DOHH2 (cell line): ENCODE measurements around the gene DCLK1.

Experiments
- H3F3A ChIP-seq: fragments of 200-600 bp; sonication (generic), shearing (Covaris generic); 2 replicates; pipeline ENCODE4 v1.6.0; 2016; ENCODE audit warnings: antibody characterized with exemption, mild to moderate bottlenecking; ENCODE audit not compliant: control insufficient read depth, insufficient read depth
- H3K27ac ChIP-seq: fragments of 200-600 bp; sonication (generic); 2 replicates; pipeline ENCODE4 v1.5.1; 2014; ENCODE audit warnings: low read depth, mild to moderate bottlenecking, low read length, moderate library complexity
- H3K27me3 ChIP-seq: fragments of 200-600 bp; sonication (generic); 2 replicates; pipeline ENCODE4 v1.6.1; 2014; ENCODE audit warnings: mild to moderate bottlenecking, low read length, mixed read lengths; ENCODE audit not compliant: control insufficient read depth
- H3K36me3 ChIP-seq: fragments of 200-600 bp; sonication (generic); 2 replicates; pipeline ENCODE4 v1.6.1; 2014; ENCODE audit warnings: mild to moderate bottlenecking, low read length, moderate library complexity, mixed read lengths; ENCODE audit not compliant: control insufficient read depth
- H3K4me1 ChIP-seq: fragments of 200-600 bp; sonication (generic); 2 replicates; pipeline ENCODE4 v1.6.1; 2014; ENCODE audit warnings: mild to moderate bottlenecking, low read length, mixed read lengths; ENCODE audit not compliant: control insufficient read depth
- H3K4me2 ChIP-seq: fragments of 200-600 bp; sonication (generic); 2 replicates; pipeline ENCODE4 v1.6.0; 2014; ENCODE audit warnings: mild to moderate bottlenecking, low read length, moderate library complexity
- H3K4me3 ChIP-seq: fragments of 200-600 bp; sonication (generic); 2 replicates; pipeline ENCODE4 v1.5.1; 2014; ENCODE audit warnings: mild to moderate bottlenecking, low read length, mixed read lengths
- H3K79me2 ChIP-seq: fragments of 200-600 bp; sonication (generic); 2 replicates; pipeline ENCODE4 v1.6.1; 2014; ENCODE audit warnings: mild to moderate bottlenecking, low read length, mixed read lengths; ENCODE audit not compliant: control insufficient read depth
- H3K9me2 ChIP-seq: fragments of 200-600 bp; sonication (generic); replicated peaks from 2 replicates; pipeline ENCODE4 v1.6.1; 2014; ENCODE audit warnings: mild to moderate bottlenecking, low read length, mixed read lengths; ENCODE audit not compliant: control insufficient read depth
- H3K9me3 ChIP-seq: fragments of 200-600 bp; sonication (generic); 2 replicates; pipeline ENCODE4 v1.6.1; 2014; ENCODE audit warnings: antibody characterized with exemption, low read length, mixed read lengths; ENCODE audit not compliant: control insufficient read depth, insufficient read depth
- H4K20me1 ChIP-seq: fragments of 200-600 bp; sonication (generic); 2 replicates; pipeline ENCODE4 v1.6.0; 2014; ENCODE audit warnings: low read depth, mild to moderate bottlenecking, antibody characterized with exemption, low read length, moderate library complexity; ENCODE audit not compliant: control insufficient read depth, insufficient read depth
- EZH2phosphoT487 ChIP-seq: fragments of 200-600 bp; sonication (generic); IDR thresholded peaks from 2 replicates; pipeline ENCODE4 v1.6.1; 2017; ENCODE audit warnings: borderline replicate concordance, mild to moderate bottlenecking, antibody characterized with exemption, low read length, moderate library complexity, mixed read lengths
- TF ChIP-seq, protein P1 (sequence below): fragments of 200-600 bp; sonication (generic); IDR thresholded peaks from one replicate; pipeline ENCODE4 v1.5.1; 2014; ENCODE audit warnings: antibody characterized with exemption, mild to moderate bottlenecking, low read depth, low read length; ENCODE audit not compliant: poor library complexity, severe bottlenecking

DCLK1 gene

DNA sequence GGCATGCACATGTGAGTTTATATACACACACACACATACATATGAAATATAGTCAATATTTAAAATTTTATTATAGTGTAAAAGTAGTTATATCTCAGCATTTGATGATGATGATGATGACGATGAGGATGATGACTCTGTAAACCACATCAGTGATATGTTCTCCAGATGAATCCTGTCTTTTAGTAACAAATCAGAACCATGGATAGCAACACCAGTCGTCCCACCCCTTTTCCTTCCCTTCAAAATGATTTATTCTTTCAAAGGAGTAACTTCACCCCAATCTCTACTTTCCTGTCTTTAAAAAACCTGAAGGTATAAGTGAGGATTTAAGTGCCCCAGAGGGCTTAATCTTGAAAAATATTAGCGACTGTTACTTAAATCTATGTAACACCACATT, 74.1 kb downstream of the DCLK1 start:
- no peaks in the 10 kb centered on the region for H3K27me3 ChIP-seq
- H3K36me3 ChIP-seq, result no peaks in the 10 kb centered on the region
- H3K4me2 ChIP-seq, result no peak overlapping the region
- no peaks in the 10 kb centered on the region for H4K20me1 ChIP-seq
- no peak for TF ChIP-seq EZH2phosphoT487
- TF ChIP-seq, protein P1, sequence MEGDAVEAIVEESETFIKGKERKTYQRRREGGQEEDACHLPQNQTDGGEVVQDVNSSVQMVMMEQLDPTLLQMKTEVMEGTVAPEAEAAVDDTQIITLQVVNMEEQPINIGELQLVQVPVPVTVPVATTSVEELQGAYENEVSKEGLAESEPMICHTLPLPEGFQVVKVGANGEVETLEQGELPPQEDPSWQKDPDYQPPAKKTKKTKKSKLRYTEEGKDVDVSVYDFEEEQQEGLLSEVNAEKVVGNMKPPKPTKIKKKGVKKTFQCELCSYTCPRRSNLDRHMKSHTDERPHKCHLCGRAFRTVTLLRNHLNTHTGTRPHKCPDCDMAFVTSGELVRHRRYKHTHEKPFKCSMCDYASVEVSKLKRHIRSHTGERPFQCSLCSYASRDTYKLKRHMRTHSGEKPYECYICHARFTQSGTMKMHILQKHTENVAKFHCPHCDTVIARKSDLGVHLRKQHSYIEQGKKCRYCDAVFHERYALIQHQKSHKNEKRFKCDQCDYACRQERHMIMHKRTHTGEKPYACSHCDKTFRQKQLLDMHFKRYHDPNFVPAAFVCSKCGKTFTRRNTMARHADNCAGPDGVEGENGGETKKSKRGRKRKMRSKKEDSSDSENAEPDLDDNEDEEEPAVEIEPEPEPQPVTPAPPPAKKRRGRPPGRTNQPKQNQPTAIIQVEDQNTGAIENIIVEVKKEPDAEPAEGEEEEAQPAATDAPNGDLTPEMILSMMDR, result no peak
- no peaks in the 10 kb centered on the region for H3F3A ChIP-seq
- no peaks in the 10 kb centered on the region for H3K4me1 ChIP-seq
- H3K4me3 ChIP-seq, result no peak overlapping the region
- H3K27ac ChIP-seq, result no peak overlapping the region
- H3K79me2 ChIP-seq, result no peaks in the 10 kb centered on the region
- H3K9me2 ChIP-seq, result no peaks in the 10 kb centered on the region
- no peaks in the 10 kb centered on the region for H3K9me3 ChIP-seq

DNA sequence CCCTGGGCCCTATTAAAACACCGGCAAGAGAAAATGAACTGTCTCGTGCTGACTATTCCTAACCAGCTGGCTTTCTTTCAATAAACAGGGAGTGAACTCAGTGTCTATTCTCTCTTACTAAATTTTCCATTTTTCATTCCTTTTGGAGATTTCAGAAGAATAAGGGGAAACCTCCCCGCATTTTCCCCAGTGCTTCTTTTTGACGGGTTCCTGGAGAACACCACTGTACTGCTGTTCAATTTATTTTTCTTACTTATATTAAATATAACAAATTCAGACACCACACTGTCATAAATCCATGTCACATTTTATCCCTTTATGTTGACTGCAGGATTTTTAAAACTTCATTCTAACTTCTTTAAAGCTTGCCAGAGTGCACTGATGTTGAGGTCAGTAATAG, 75.8 kb downstream of the DCLK1 start:
- Histone ChIP-seq H3K9me2 (no peaks in the 10 kb centered on the region), H3K4me2 (no peak overlapping the region), H3K4me1 (no peaks in the 10 kb centered on the region), H4K20me1 (no peaks in the 10 kb centered on the region), H3K27me3 (no peaks in the 10 kb centered on the region), H3K27ac (no peak overlapping the region), H3K4me3 (no peak overlapping the region), H3K9me3 (no peaks in the 10 kb centered on the region), H3K36me3 (no peaks in the 10 kb centered on the region), H3K79me2 (no peaks in the 10 kb centered on the region), H3F3A (no peaks in the 10 kb centered on the region)
- TF ChIP-seq, protein P1, result no peak
- no peak for TF ChIP-seq EZH2phosphoT487

DNA sequence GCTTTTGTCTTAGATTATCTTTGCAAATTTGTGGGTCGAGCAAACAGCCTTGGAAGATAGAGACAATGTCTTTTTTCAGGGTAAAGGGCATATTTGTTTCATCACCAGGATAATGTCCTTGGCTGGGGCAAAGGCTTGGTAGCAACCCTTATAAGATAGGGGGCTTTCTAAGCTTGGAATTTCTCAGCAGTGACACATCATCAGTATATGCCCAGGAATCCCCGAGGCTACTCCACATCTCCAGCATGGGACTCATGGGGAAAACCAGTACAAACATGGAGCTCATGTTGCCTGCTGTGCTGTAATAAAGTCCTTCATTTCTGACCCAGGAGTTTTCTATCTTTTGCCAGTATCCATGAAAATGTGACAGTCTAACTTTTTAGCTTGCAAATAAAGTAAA, 77.1 kb downstream of the DCLK1 start:
- Histone ChIP-seq H3K79me2 (no peaks in the 10 kb centered on the region), H3F3A (no peaks in the 10 kb centered on the region), H3K27me3 (no peaks in the 10 kb centered on the region), H3K4me2 (no peak overlapping the region), H3K9me3 (no peaks in the 10 kb centered on the region), H3K4me3 (no peak overlapping the region), H3K9me2 (no peaks in the 10 kb centered on the region), H3K4me1 (no peaks in the 10 kb centered on the region), H3K36me3 (no peaks in the 10 kb centered on the region), H3K27ac (no peak overlapping the region), H4K20me1 (no peaks in the 10 kb centered on the region)
- no peak for TF ChIP-seq EZH2phosphoT487
- TF ChIP-seq, protein P1, result no peak

DNA sequence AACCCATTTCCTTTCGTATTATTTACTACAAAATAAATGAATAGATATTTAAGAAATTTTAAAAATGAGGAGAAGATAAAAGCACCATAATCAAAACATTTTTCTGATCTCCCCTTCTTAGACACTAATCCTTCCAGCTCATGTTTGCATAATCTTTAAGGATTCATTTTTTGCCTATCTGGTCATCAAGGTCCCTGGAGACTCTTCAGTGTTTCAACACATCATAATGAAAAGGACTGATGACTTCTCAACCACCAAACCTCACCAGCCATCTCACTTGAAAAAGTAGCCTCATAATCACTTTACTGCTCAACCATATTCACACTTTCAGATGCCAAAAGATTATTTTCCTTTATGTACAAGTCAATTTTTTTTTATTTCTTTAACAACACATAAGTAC, 80.1 kb downstream of the DCLK1 start:
- H3F3A ChIP-seq, result no peaks in the 10 kb centered on the region
- no peaks in the 10 kb centered on the region for H3K79me2 ChIP-seq
- no peaks in the 10 kb centered on the region for H3K9me2 ChIP-seq
- H3K4me3 ChIP-seq, result no peak overlapping the region
- no peak overlapping the region for H3K27ac ChIP-seq
- H3K9me3 ChIP-seq, result no peaks in the 10 kb centered on the region
- TF ChIP-seq, protein P1, result no peak
- no peak for TF ChIP-seq EZH2phosphoT487
- H3K27me3 ChIP-seq, result no peaks in the 10 kb centered on the region
- no peaks in the 10 kb centered on the region for H4K20me1 ChIP-seq
- H3K36me3 ChIP-seq, result no peaks in the 10 kb centered on the region
- no peaks in the 10 kb centered on the region for H3K4me1 ChIP-seq
- no peak overlapping the region for H3K4me2 ChIP-seq
